Stomach (tissue), 4 donors: ENCODE data around the gene DENND6B.
"Not testable (repeated sequence)": the region's sequence is repeated elsewhere in the genome, so short reads cannot be mapped to it uniquely, and the experiment has no call there.

ENCODE experiments used
- POLR2A ChIP-seq, 4 donors: fragments of 450-650 bp; IDR thresholded peaks; one replicate each; pipeline ENCODE4 v1.6.1; 2016; ENCODE audit warnings: antibody characterized with exemption in 4 of 4, control low read depth in 2 of 4, mild to moderate bottlenecking in 1 of 4, moderate library complexity in 1 of 4
- TF ChIP-seq, protein P1 (sequence below), 7 experiments: fragments of 450-650 bp in 4 of 7; fragments of 200-600 bp in 3 of 7; sonication (generic) in 3 of 7; IDR thresholded peaks; one replicate each; pipeline ENCODE4 v1.5.1; 2016 to 2019; ENCODE audit warnings: antibody characterized with exemption in 7 of 7, control low read depth in 2 of 7, mild to moderate bottlenecking in 1 of 7

DNA sequence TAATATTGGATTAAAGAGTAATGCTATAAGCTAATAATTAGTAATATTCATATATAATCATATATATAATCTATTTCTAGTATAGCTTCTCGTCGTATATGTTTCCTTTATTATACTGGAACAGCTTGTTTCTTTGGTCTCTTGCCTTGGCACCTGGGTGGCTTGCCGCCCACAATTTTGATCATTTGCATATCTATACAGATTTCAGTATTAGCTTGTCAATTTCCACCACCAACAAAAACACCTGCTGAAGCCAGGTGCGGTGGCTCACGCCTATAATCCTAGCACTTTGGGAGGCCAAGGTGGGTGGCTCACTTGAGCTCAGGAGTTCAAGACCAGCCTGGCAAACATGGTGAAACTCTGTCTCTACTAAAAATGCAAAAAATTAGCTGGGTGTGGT lies 7.6 kb upstream of the DENND6B start:
- TF ChIP-seq, protein P1, sequence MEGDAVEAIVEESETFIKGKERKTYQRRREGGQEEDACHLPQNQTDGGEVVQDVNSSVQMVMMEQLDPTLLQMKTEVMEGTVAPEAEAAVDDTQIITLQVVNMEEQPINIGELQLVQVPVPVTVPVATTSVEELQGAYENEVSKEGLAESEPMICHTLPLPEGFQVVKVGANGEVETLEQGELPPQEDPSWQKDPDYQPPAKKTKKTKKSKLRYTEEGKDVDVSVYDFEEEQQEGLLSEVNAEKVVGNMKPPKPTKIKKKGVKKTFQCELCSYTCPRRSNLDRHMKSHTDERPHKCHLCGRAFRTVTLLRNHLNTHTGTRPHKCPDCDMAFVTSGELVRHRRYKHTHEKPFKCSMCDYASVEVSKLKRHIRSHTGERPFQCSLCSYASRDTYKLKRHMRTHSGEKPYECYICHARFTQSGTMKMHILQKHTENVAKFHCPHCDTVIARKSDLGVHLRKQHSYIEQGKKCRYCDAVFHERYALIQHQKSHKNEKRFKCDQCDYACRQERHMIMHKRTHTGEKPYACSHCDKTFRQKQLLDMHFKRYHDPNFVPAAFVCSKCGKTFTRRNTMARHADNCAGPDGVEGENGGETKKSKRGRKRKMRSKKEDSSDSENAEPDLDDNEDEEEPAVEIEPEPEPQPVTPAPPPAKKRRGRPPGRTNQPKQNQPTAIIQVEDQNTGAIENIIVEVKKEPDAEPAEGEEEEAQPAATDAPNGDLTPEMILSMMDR (IDR thresholded peaks at IDR 0.05) = not testable (repeated sequence)
- not testable (repeated sequence) for TF ChIP-seq POLR2A (IDR thresholded peaks at IDR 0.05)
